Measurements from ENCODE around the gene TMEM245. TPM values are rescaled to one million over a fixed set of nuclear protein-coding genes. Genes with fewer than 3 reads are reported as not detected.

The TMEM245 gene
- total RNA-seq, 1 experiment from 2014 or later, result 23.7 TPM

GRCh38 chr9:109003116-109003515, 116.6 kb downstream of the TMEM245 start:
- no peak for DNase-seq
- H3K4me2 ChIP-seq (ENCODE audit: low read length), result no peak overlapping the region
- no peak overlapping the region for H3K4me3 ChIP-seq (ENCODE audit: low read length)
- no TSS peak for BruUV-seq (replicated peaks)
- POLR2A ChIA-PET (ENCODE audit: unreplicated experiment), result no interaction called here
- intact Hi-C loops (cut with micrococcal nuclease), result no loop called here
- H3K4me1 ChIP-seq (ENCODE audit: insufficient read depth, low read length), result peaks cover 15% of the 10 kb centered on the region
- no peak overlapping the region for H3K27ac ChIP-seq (ENCODE audit: low read length)
- no peak overlapping the region for H3K9ac ChIP-seq (ENCODE audit: low read length)
- H3K79me2 ChIP-seq (ENCODE audit: low read length), result peaks cover 86% of the 10 kb centered on the region
- peaks cover 26% of the 10 kb centered on the region for H3K36me3 ChIP-seq (ENCODE audit: low read depth, low read length)
- H3F3A ChIP-seq (ENCODE audit: low read length, unreplicated experiment), result peaks cover 8% of the 10 kb centered on the region
- no peak overlapping the region for H2AFZ ChIP-seq (ENCODE audit: low read length)
- H3K9me3 ChIP-seq (ENCODE audit: low read length), result peaks cover 9% of the 10 kb centered on the region; the same call in 1 of the 2 replicates
- H3K27me3 ChIP-seq (ENCODE audit: low read length), result no peaks in the 10 kb centered on the region
- H3K9me2 ChIP-seq (replicated peaks; ENCODE audit: low read length), result no peaks in the 10 kb centered on the region
- TF ChIP-seq EZH2phosphoT487 (IDR thresholded peaks at IDR 0.05; ENCODE audit: borderline replicate concordance, low read length) (no peak), CTCF (conservative IDR thresholded peaks at IDR 0.05; ENCODE audit: low read depth, low read length) (no peak), EZH2 (IDR thresholded peaks at IDR 0.05; ENCODE audit: low read length, unreplicated experiment) (no peak)
- no peak for ATAC-seq
- CTCF ChIA-PET, result no interaction called here
- no peaks in the 10 kb centered on the region for H4K20me1 ChIP-seq (ENCODE audit: low read length)

GRCh38 chr9:109002141-109002540, 117.6 kb downstream of the TMEM245 start:
- Histone ChIP-seq H3K36me3 (ENCODE audit: low read depth, low read length) (peaks cover 34% of the 10 kb centered on the region), H3K4me3 (ENCODE audit: low read length) (no peak overlapping the region), H3K79me2 (ENCODE audit: low read length) (peaks cover 86% of the 10 kb centered on the region), H3K9me3 (ENCODE audit: low read length) (peaks cover 9% of the 10 kb centered on the region; the same call in 1 of the 2 replicates), H3K27ac (ENCODE audit: low read length) (peak overlapping the region; percentile 74), H3K4me2 (ENCODE audit: low read length) (peak overlapping the region; percentile 28; the same call in 1 of the 2 replicates), H3K27me3 (ENCODE audit: low read length) (no peaks in the 10 kb centered on the region), H3K4me1 (ENCODE audit: insufficient read depth, low read length) (peaks cover 15% of the 10 kb centered on the region), H3F3A (ENCODE audit: low read length, unreplicated experiment) (peaks cover 8% of the 10 kb centered on the region), H3K9me2 (replicated peaks; ENCODE audit: low read length) (no peaks in the 10 kb centered on the region), H2AFZ (ENCODE audit: low read length) (no peak overlapping the region), H3K9ac (ENCODE audit: low read length) (no peak overlapping the region), H4K20me1 (ENCODE audit: low read length) (no peaks in the 10 kb centered on the region)
- no TSS peak for BruUV-seq (replicated peaks)
- ATAC-seq, result no peak
- DNase-seq, result no peak
- TF ChIP-seq EZH2 (IDR thresholded peaks at IDR 0.05; ENCODE audit: low read length, unreplicated experiment) (no peak), CTCF (conservative IDR thresholded peaks at IDR 0.05; ENCODE audit: low read depth, low read length) (no peak), EZH2phosphoT487 (IDR thresholded peaks at IDR 0.05; ENCODE audit: borderline replicate concordance, low read length) (no peak)
- intact Hi-C loops (cut with micrococcal nuclease), result no loop called here
- ChIA-PET CTCF (no interaction called here), POLR2A (ENCODE audit: unreplicated experiment) (no interaction called here)

- Histone ChIP-seq H3F3A (ENCODE audit: low read length, unreplicated experiment) (peaks cover 8% of the 10 kb centered on the region), H3K9me2 (replicated peaks; ENCODE audit: low read length) (no peaks in the 10 kb centered on the region), H3K27me3 (ENCODE audit: low read length) (no peaks in the 10 kb centered on the region), H3K36me3 (ENCODE audit: low read depth, low read length) (peaks cover 37% of the 10 kb centered on the region), H3K9me3 (ENCODE audit: low read length) (peaks cover 9% of the 10 kb centered on the region; the same call in 1 of the 2 replicates), H3K4me2 (ENCODE audit: low read length) (peak overlapping the region; percentile 28; the same call in 1 of the 2 replicates), H3K4me3 (ENCODE audit: low read length) (no peak overlapping the region), H4K20me1 (ENCODE audit: low read length) (no peaks in the 10 kb centered on the region), H3K4me1 (ENCODE audit: insufficient read depth, low read length) (peaks cover 15% of the 10 kb centered on the region), H3K79me2 (ENCODE audit: low read length) (peaks cover 86% of the 10 kb centered on the region), H2AFZ (ENCODE audit: low read length) (no peak overlapping the region), H3K27ac (ENCODE audit: low read length) (peak overlapping the region; percentile 74), H3K9ac (ENCODE audit: low read length) (no peak overlapping the region)
- DNase-seq (peak; percentile 89), ATAC-seq (peak; percentile 96)
- intact Hi-C loops (cut with micrococcal nuclease), result no loop called here
- ChIA-PET POLR2A (ENCODE audit: unreplicated experiment) (no interaction called here), CTCF (no interaction called here)
- no TSS peak for BruUV-seq (replicated peaks)
- TF ChIP-seq EZH2phosphoT487 (IDR thresholded peaks at IDR 0.05; ENCODE audit: borderline replicate concordance, low read length), result no peak
- no peak for TF ChIP-seq CTCF (conservative IDR thresholded peaks at IDR 0.05; ENCODE audit: low read depth, low read length)
- no peak for TF ChIP-seq EZH2 (IDR thresholded peaks at IDR 0.05; ENCODE audit: low read length, unreplicated experiment)
Measured at GRCh38 chr9:109001275-109001676, 118.5 kb downstream of the TMEM245 start.

Data from PC-3 (cell line).